SU-DHL-6 (cell line): Measurements from ENCODE around the gene ITGB7.
A peak's percentile ranks its signal among the peaks of the same experiment; 100 is the strongest.

Experiments used
- H2AFZ ChIP-seq: fragments of 200-600 bp; sonication (generic); 2 replicates; pipeline ENCODE4 v1.6.1; 2014; ENCODE audit warnings: low read depth, mild to moderate bottlenecking, moderate library complexity, mixed read lengths, antibody characterized with exemption, low read length; ENCODE audit not compliant: severe bottlenecking
- H3F3A ChIP-seq: fragments of 200-600 bp; shearing (Covaris generic); 2 replicates; pipeline ENCODE4 v1.6.0; 2016; ENCODE audit warnings: antibody characterized with exemption, mild to moderate bottlenecking; ENCODE audit not compliant: insufficient read depth
- H3K27ac ChIP-seq: fragments of 200-600 bp; sonication (generic); 2 replicates; pipeline ENCODE4 v1.5.1; 2016; ENCODE audit warnings: low read depth, mild to moderate bottlenecking, low read length, moderate library complexity, mixed read lengths
- H3K27me3 ChIP-seq: fragments of 200-600 bp; sonication (generic), shearing (Covaris generic); 2 replicates; pipeline ENCODE4 v1.6.0; 2014; ENCODE audit warnings: mild to moderate bottlenecking, low read length
- H3K36me3 ChIP-seq: fragments of 200-600 bp; sonication (generic); 2 replicates; pipeline ENCODE4 v1.6.1; 2014; ENCODE audit warnings: mild to moderate bottlenecking, low read length, mixed read lengths
- H3K4me2 ChIP-seq: fragments of 300-600, 200-600 bp; shearing (Covaris generic), sonication (generic); 2 replicates; pipeline ENCODE4 v1.6.0; 2014; ENCODE audit warnings: low read length, low read depth, mild to moderate bottlenecking; ENCODE audit not compliant: poor library complexity, severe bottlenecking
- H3K4me3 ChIP-seq: fragments of 200-600 bp; sonication (generic); 2 replicates; pipeline ENCODE4 v1.5.1; 2014; ENCODE audit warnings: antibody characterized with exemption, low read length, mild to moderate bottlenecking, mixed read lengths; ENCODE audit not compliant: insufficient read depth, poor library complexity, severe bottlenecking
- H3K79me2 ChIP-seq: fragments of 200-600 bp; sonication (generic); 2 replicates; pipeline ENCODE4 v1.6.1; 2014; ENCODE audit warnings: mild to moderate bottlenecking, low read length, moderate library complexity; ENCODE audit not compliant: insufficient read depth
- H3K9ac ChIP-seq: fragments of 200-600 bp; sonication (generic); 2 replicates; pipeline ENCODE4 v1.7.0; 2014; ENCODE audit warnings: mild to moderate bottlenecking, low read length
- H3K9me2 ChIP-seq: fragments of 200-600 bp; sonication (generic); replicated peaks from 2 replicates; pipeline ENCODE4 v1.6.1; 2014; ENCODE audit warnings: low read length; ENCODE audit not compliant: insufficient read depth
- H3K9me3 ChIP-seq: fragments of 200-600 bp; sonication (generic); 2 replicates; pipeline ENCODE4 v1.6.1; 2014; ENCODE audit warnings: low read length, mixed read lengths; ENCODE audit not compliant: insufficient read depth
- H4K20me1 ChIP-seq: fragments of 200-600 bp; sonication (generic); 2 replicates; pipeline ENCODE4 v1.6.1; 2014; ENCODE audit warnings: low read depth, mild to moderate bottlenecking, antibody characterized with exemption, low read length, moderate library complexity, mixed read lengths
- EZH2phosphoT487 ChIP-seq: fragments of 200-600 bp; sonication (generic), shearing (Covaris generic); conservative IDR thresholded peaks from 2 replicates; pipeline ENCODE4 v1.6.1; 2018; ENCODE audit warnings: mild to moderate bottlenecking, antibody characterized with exemption, low read length, moderate library complexity, mixed read lengths
- TF ChIP-seq, protein P1 (sequence below): fragments of 200-600 bp; sonication (generic); IDR thresholded peaks from one replicate; pipeline ENCODE4 v1.5.1; 2017; ENCODE audit warnings: antibody characterized with exemption, mild to moderate bottlenecking, low read length, moderate library complexity; ENCODE audit not compliant: insufficient read depth, poor library complexity, severe bottlenecking

ITGB7 gene

GRCh38 chr12:53213348-53213747 lies 6.3 kb upstream of the ITGB7 start:
- Histone ChIP-seq H3K27ac (no peak overlapping the region), H2AFZ (no peak overlapping the region), H3K9me2 (no peaks in the 10 kb centered on the region), H3K9me3 (no peaks in the 10 kb centered on the region), H3K79me2 (no peaks in the 10 kb centered on the region), H3F3A (peaks cover 9% of the 10 kb centered on the region; the same call in 1 of the 2 replicates), H3K4me3 (no peak overlapping the region), H3K36me3 (no peaks in the 10 kb centered on the region), H3K4me2 (no peak overlapping the region), H3K27me3 (no peaks in the 10 kb centered on the region), H4K20me1 (no peaks in the 10 kb centered on the region), H3K9ac (no peak overlapping the region)
- TF ChIP-seq, protein P1, sequence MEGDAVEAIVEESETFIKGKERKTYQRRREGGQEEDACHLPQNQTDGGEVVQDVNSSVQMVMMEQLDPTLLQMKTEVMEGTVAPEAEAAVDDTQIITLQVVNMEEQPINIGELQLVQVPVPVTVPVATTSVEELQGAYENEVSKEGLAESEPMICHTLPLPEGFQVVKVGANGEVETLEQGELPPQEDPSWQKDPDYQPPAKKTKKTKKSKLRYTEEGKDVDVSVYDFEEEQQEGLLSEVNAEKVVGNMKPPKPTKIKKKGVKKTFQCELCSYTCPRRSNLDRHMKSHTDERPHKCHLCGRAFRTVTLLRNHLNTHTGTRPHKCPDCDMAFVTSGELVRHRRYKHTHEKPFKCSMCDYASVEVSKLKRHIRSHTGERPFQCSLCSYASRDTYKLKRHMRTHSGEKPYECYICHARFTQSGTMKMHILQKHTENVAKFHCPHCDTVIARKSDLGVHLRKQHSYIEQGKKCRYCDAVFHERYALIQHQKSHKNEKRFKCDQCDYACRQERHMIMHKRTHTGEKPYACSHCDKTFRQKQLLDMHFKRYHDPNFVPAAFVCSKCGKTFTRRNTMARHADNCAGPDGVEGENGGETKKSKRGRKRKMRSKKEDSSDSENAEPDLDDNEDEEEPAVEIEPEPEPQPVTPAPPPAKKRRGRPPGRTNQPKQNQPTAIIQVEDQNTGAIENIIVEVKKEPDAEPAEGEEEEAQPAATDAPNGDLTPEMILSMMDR = peak; percentile 93
- no peak for TF ChIP-seq EZH2phosphoT487

GRCh38 chr12:53212931-53213330 lies 5.9 kb upstream of the ITGB7 start:
- H2AFZ ChIP-seq = no peak overlapping the region
- H3K4me3 ChIP-seq = no peak overlapping the region
- TF ChIP-seq, protein P1 = no peak
- no peak for TF ChIP-seq EZH2phosphoT487
- H3K9me2 ChIP-seq = no peaks in the 10 kb centered on the region
- no peak overlapping the region for H3K4me2 ChIP-seq
- H3K36me3 ChIP-seq = no peaks in the 10 kb centered on the region
- H3K9ac ChIP-seq = no peak overlapping the region
- no peaks in the 10 kb centered on the region for H3K27me3 ChIP-seq
- no peaks in the 10 kb centered on the region for H4K20me1 ChIP-seq
- H3K9me3 ChIP-seq = no peaks in the 10 kb centered on the region
- no peaks in the 10 kb centered on the region for H3K79me2 ChIP-seq
- H3K27ac ChIP-seq = no peak overlapping the region
- peaks cover 13% of the 10 kb centered on the region; the same call in 1 of the 2 replicates for H3F3A ChIP-seq

- H3K79me2 ChIP-seq = peaks cover 3% of the 10 kb centered on the region
- peaks cover 15% of the 10 kb centered on the region; the same call in 1 of the 2 replicates for H3F3A ChIP-seq
- no peak overlapping the region for H3K4me2 ChIP-seq
- H4K20me1 ChIP-seq = no peaks in the 10 kb centered on the region
- H3K4me3 ChIP-seq = no peak overlapping the region
- no peaks in the 10 kb centered on the region for H3K9me3 ChIP-seq
- H3K27ac ChIP-seq = no peak overlapping the region
- H2AFZ ChIP-seq = no peak overlapping the region
- no peaks in the 10 kb centered on the region for H3K27me3 ChIP-seq
- TF ChIP-seq, protein P1 = peak; percentile 71
- no peak for TF ChIP-seq EZH2phosphoT487
- H3K36me3 ChIP-seq = no peaks in the 10 kb centered on the region
- no peak overlapping the region for H3K9ac ChIP-seq
- H3K9me2 ChIP-seq = no peaks in the 10 kb centered on the region
These were observed 4.7 kb upstream of the ITGB7 start for GRCh38 chr12:53211476-53212381.
